ENCODE results near the gene RANBP10. TPM values are rescaled to one million over a fixed set of nuclear protein-coding genes. Genes with fewer than 3 reads are reported as not detected.

RANBP10 gene
- total RNA-seq, 4 donors from 2014 or later = 18.4 to 35.2 (median 27.6) TPM

GRCh38 chr16:67709050-67709449, 97.3 kb downstream of the RANBP10 start:
- Histone ChIP-seq H3K27me3 (no peaks in the 10 kb centered on the region), H3K27ac (no peak overlapping the region), H3K36me3 (no peaks in the 10 kb centered on the region), H3K9me3 (no peaks in the 10 kb centered on the region), H3K4me3 (no peak overlapping the region), H3K4me1 (peaks cover 8% of the 10 kb centered on the region)
- 100% methylated on average over 1 of the region's 1 CpG for WGBS
- TF ChIP-seq CTCF (IDR thresholded peaks at IDR 0.05) = no peak
- TF ChIP-seq POLR2AphosphoS5 (IDR thresholded peaks at IDR 0.05) = no peak
- TF ChIP-seq EP300 (IDR thresholded peaks at IDR 0.05) = no peak
- no peak for TF ChIP-seq POLR2A (IDR thresholded peaks at IDR 0.05)
- DNase-seq (ENCODE audit: low spot score in 2 of 2) = no peak

DNA sequence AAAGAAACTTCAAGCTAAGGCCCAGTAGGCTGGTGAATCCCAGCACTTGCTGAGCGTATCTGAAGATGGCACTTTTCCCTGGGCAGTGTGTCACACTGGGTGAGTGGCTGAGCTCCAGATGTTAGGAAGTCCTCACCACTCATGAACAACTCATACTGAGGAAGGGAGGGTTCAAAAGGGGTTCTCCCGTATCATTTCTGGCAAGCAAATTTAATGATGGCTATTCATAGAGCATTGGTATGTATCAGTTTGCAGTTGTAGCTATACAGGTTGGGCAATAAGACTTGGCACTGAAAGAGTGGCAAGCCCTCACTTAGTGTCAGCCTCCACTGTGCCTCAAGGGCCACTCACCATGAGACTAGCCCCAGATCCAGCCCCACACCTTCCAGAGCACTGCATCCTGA, 98.0 kb downstream of the RANBP10 start:
- H3K4me1 ChIP-seq = peaks cover 8% of the 10 kb centered on the region
- H3K4me3 ChIP-seq = no peak overlapping the region
- no peaks in the 10 kb centered on the region for H3K36me3 ChIP-seq
- no peak overlapping the region for H3K27ac ChIP-seq
- WGBS = 49% methylated on average over 2 of the region's 2 CpGs
- H3K9me3 ChIP-seq = no peaks in the 10 kb centered on the region
- H3K27me3 ChIP-seq = no peaks in the 10 kb centered on the region
- DNase-seq (ENCODE audit: low spot score in 2 of 2) = no peak
- no peak for TF ChIP-seq POLR2A (IDR thresholded peaks at IDR 0.05)
- TF ChIP-seq POLR2AphosphoS5 (IDR thresholded peaks at IDR 0.05) = no peak
- TF ChIP-seq CTCF (IDR thresholded peaks at IDR 0.05) = no peak
- no peak for TF ChIP-seq EP300 (IDR thresholded peaks at IDR 0.05)

- Histone ChIP-seq H3K4me1 (peaks cover 8% of the 10 kb centered on the region), H3K9me3 (no peaks in the 10 kb centered on the region), H3K36me3 (no peaks in the 10 kb centered on the region), H3K4me3 (no peak overlapping the region), H3K27ac (no peak overlapping the region), H3K27me3 (no peaks in the 10 kb centered on the region)
- TF ChIP-seq POLR2A (IDR thresholded peaks at IDR 0.05) = no peak
- no peak for TF ChIP-seq POLR2AphosphoS5 (IDR thresholded peaks at IDR 0.05)
- TF ChIP-seq EP300 (IDR thresholded peaks at IDR 0.05) = no peak
- TF ChIP-seq CTCF (IDR thresholded peaks at IDR 0.05) = no peak
- no peak for DNase-seq (ENCODE audit: low spot score in 2 of 2)
- WGBS = 97% methylated on average over 5 of the region's 5 CpGs
These were observed 98.6 kb downstream of the RANBP10 start for GRCh38 chr16:67707790-67708189.

DNA sequence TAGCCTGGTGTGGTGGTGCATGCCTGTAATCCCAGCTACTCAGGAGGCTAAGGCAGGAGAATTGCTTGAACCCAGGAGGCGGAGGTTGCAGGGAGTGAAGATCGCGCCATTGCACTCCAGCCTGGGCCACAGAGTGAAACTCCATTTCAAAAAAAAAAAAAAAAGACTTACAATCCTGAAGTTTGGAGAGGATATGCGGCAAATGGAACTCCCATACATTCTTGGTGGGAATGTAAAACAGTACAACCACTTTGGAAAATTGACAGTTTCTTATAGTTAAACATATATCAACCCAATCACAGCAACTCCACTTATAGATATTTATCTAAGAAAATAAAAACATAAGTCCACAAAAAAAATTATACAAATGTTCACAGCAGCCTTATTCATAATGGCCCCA, 99.2 kb downstream of the RANBP10 start:
- no peaks in the 10 kb centered on the region for H3K27me3 ChIP-seq
- H3K4me1 ChIP-seq = peaks cover 8% of the 10 kb centered on the region
- no peak for TF ChIP-seq CTCF (IDR thresholded peaks at IDR 0.05)
- no peak for TF ChIP-seq POLR2A (IDR thresholded peaks at IDR 0.05)
- no peak for TF ChIP-seq POLR2AphosphoS5 (IDR thresholded peaks at IDR 0.05)
- TF ChIP-seq EP300 (IDR thresholded peaks at IDR 0.05) = no peak
- no peak for DNase-seq (ENCODE audit: low spot score in 2 of 2)
- WGBS = 98% methylated on average over 4 of the region's 4 CpGs
- H3K27ac ChIP-seq = no peak overlapping the region
- H3K9me3 ChIP-seq = no peaks in the 10 kb centered on the region
- H3K4me3 ChIP-seq = no peak overlapping the region
- H3K36me3 ChIP-seq = no peaks in the 10 kb centered on the region

DNA sequence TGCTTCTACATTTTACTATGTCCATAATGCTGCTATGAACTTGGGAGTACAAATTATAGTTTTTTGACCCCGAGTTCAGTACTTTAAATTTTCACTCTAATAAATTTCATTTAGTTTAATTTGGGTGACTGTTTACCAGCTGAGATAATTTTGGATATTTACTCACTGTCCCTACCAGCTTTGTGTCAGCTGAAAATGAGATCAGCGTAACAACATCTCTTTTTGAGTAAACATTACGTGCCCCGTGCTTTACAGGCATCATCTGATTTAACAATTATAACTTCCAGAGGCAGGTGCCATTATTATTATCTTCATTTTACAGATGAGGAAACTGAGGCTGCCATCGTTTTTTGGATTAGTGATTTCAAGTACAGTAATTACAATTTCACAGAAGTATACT, 102.2 kb downstream of the RANBP10 start:
- Histone ChIP-seq H3K27ac (no peak overlapping the region), H3K36me3 (no peaks in the 10 kb centered on the region), H3K27me3 (no peaks in the 10 kb centered on the region), H3K4me1 (peaks cover 8% of the 10 kb centered on the region), H3K9me3 (no peaks in the 10 kb centered on the region), H3K4me3 (no peak overlapping the region)
- WGBS = 90% methylated on average over 5 of the region's 5 CpGs
- no peak for DNase-seq (ENCODE audit: low spot score in 2 of 2)
- TF ChIP-seq POLR2A (IDR thresholded peaks at IDR 0.05) (no peak), CTCF (IDR thresholded peaks at IDR 0.05) (no peak), EP300 (IDR thresholded peaks at IDR 0.05) (no peak), POLR2AphosphoS5 (IDR thresholded peaks at IDR 0.05) (no peak)
